ENCODE results near the gene OTOF. TPM values are rescaled to one million over a fixed set of nuclear protein-coding genes. Genes with fewer than 3 reads are reported as not detected.
A peak's percentile ranks its signal among the peaks of the same experiment; 100 is the strongest.

OTOF gene
- total and polyA plus RNA-seq, 2 of the 13 experiments (the other 11 are each of a cell fraction or from before 2014, with no cell fraction given), result 0.04 TPM; not detected in 1

- intact Hi-C loops (cut with micrococcal nuclease; ENCODE audit: unreplicated experiment), result loop anchor here (5.0 to 10.0 kb wide), 2 partner anchors 119 to 511 kb away; partner anchors contain the start of genes ADGRF3 and SELENOI
- peaks cover 18% of the 10 kb centered on the region for H3K4me1 ChIP-seq (ENCODE audit: insufficient read depth, low read length)
- H3K9ac ChIP-seq (ENCODE audit: insufficient read depth, low read depth, low read length), result no peak overlapping the region
- H3K27me3 ChIP-seq (ENCODE audit: control insufficient read depth in 1 of 2, insufficient read depth in 2 of 2, low read length in 2 of 2), result 0 out of 5 replicates have a peak, but pooled peaks cover 0 to 3% of the 10 kb centered on the region in 2 experiments
- in situ Hi-C loops (cut with HindIII; ENCODE audit: extremely low pct_ligation_motif_present, low pct_unique_long_range_greater_than_20kb), result loop anchor here (5.0 to 10.0 kb wide), 2 partner anchors 149 to 231 kb away; no protein-coding TSS in a partner anchor
- no peak for DNase-seq (ENCODE audit: low spot score)
- no TSS peak for BruUV-seq (replicated peaks)
- peaks cover 5% of the 10 kb centered on the region for H3K9me3 ChIP-seq (ENCODE audit: low read length)
- H3K4me3 ChIP-seq (replicated peaks in 1 of 3; ENCODE audit: insufficient read depth in 1 of 3, low read depth in 2 of 3, low read length in 3 of 3), result no peak overlapping the region
- no peak overlapping the region for H2AFZ ChIP-seq (ENCODE audit: low read length)
- ChIA-PET CTCF (ENCODE audit: low intra/inter-chr PET ratio, low total read pairs) (no interaction called here), POLR2A (interaction anchor here (2.4 kb wide), 1 partner anchor 8 kb away, joined by 14 read pairs; no protein-coding TSS in a partner anchor)
- H4K20me1 ChIP-seq (ENCODE audit: insufficient read depth, low read length), result no peaks in the 10 kb centered on the region
- no peak for FAIRE-seq
- 74% methylated on average over 10 of the region's 10 CpGs for WGBS (ENCODE audit: low lambda C conversion rate)
- H3K79me2 ChIP-seq (ENCODE audit: insufficient read depth, low read length), result no peaks in the 10 kb centered on the region
- no peaks in the 10 kb centered on the region for H3K36me3 ChIP-seq (replicated peaks in 1 of 2; ENCODE audit: control insufficient read depth in 1 of 2, insufficient read depth in 2 of 2, low read length in 2 of 2)
- no peak overlapping the region for H3K4me2 ChIP-seq (ENCODE audit: low read depth, low read length)
- no peak overlapping the region for H3K27ac ChIP-seq (ENCODE audit: extremely low read length, insufficient read depth, low read length)
- no peak for ATAC-seq
- TF ChIP-seq ZNF580 (CRISPR knock-in tag; IDR thresholded peaks at IDR 0.05; ENCODE audit: borderline replicate concordance, low read depth) (no peak), SMARCE1 (IDR thresholded peaks at IDR 0.05; ENCODE audit: borderline replicate concordance) (no peak), NFE2L1 (CRISPR knock-in tag; IDR thresholded peaks at IDR 0.05; ENCODE audit: borderline replicate concordance) (0 out of 2 replicates have a peak, but pooled peaks have one; percentile 3), ZNF768 (CRISPR knock-in tag; IDR thresholded peaks at IDR 0.05) (peak; percentile 98)
- TF ChIP-seq, protein P1, sequence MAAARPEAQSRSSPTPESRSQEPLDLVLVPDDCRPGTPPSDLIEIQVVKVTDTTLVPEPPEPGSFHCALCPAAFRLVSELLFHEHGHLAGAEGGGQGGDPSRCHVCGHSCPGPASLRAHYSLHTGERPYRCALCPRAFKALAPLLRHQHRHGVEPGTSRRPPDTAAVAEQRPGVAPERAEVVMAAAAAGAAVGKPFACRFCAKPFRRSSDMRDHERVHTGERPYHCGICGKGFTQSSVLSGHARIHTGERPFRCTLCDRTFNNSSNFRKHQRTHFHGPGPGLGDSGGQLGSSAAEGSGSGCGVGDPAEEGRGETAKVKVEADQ (CRISPR knock-in tag; IDR thresholded peaks at IDR 0.05; ENCODE audit: borderline replicate concordance), result no peak
Observed at GRCh38 chr2:26465981-26466471, 11.9 kb downstream of the OTOF start.

Measured in HepG2 (cell line).